HL-60 (cell line): ENCODE data around the gene GJA3.

Experiments
- DNase-seq, 2 experiments: peaks; one replicate each; pipeline ENCODE4 v3.0.0-alpha.2; 2010 to 2020; ENCODE audit warnings: low read depth in 1 of 2, low spot score in 1 of 2
- H3K27ac ChIP-seq: fragments of 250-450 bp; sonication (Bioruptor Pico); replicated peaks from 2 replicates; pipeline ENCODE4 v1.5.1; 2020; ENCODE audit warnings: mild to moderate bottlenecking, moderate library complexity
- H3K27me3 ChIP-seq: fragments of 250-450 bp; sonication (Bioruptor Pico); 2 replicates; pipeline ENCODE4 v1.5.1; 2021; ENCODE audit warnings: mild to moderate bottlenecking, moderate library complexity; ENCODE audit not compliant: insufficient read depth, poor library complexity, severe bottlenecking
- H3K4me3 ChIP-seq: replicated peaks from 2 replicates; pipeline ENCODE4 v1.5.1; 2011; ENCODE audit warnings: mild to moderate bottlenecking, control low read depth, low read length; ENCODE audit not compliant: insufficient read depth
- GABPA ChIP-seq: IDR thresholded peaks from 2 replicates; pipeline ENCODE4 v1.6.1; 2012; ENCODE audit warnings: low read depth
- POLR2AphosphoS5 ChIP-seq: IDR thresholded peaks from 2 replicates; pipeline ENCODE4 v1.6.1; 2012; ENCODE audit warnings: low read depth
- SPI1 ChIP-seq: IDR thresholded peaks from 2 replicates; pipeline ENCODE4 v1.6.1; 2012; ENCODE audit warnings: low read depth, mild to moderate bottlenecking, borderline replicate concordance
- TF ChIP-seq, protein P1 (sequence below): IDR thresholded peaks from one replicate; pipeline ENCODE4 v1.5.1; 2011; ENCODE audit warnings: low read length, control low read depth, inconsistent platforms; ENCODE audit not compliant: insufficient read depth
- TF ChIP-seq, protein P2 (sequence below): IDR thresholded peaks from 2 replicates; pipeline ENCODE4 v1.6.1; 2012; ENCODE audit warnings: low read depth; ENCODE audit not compliant: insufficient replicate concordance

The GJA3 gene

GRCh38 chr13:20165417-20166257, 4.8 kb upstream of the GJA3 start:
- DNase-seq: no peak
- TF ChIP-seq, protein P1, sequence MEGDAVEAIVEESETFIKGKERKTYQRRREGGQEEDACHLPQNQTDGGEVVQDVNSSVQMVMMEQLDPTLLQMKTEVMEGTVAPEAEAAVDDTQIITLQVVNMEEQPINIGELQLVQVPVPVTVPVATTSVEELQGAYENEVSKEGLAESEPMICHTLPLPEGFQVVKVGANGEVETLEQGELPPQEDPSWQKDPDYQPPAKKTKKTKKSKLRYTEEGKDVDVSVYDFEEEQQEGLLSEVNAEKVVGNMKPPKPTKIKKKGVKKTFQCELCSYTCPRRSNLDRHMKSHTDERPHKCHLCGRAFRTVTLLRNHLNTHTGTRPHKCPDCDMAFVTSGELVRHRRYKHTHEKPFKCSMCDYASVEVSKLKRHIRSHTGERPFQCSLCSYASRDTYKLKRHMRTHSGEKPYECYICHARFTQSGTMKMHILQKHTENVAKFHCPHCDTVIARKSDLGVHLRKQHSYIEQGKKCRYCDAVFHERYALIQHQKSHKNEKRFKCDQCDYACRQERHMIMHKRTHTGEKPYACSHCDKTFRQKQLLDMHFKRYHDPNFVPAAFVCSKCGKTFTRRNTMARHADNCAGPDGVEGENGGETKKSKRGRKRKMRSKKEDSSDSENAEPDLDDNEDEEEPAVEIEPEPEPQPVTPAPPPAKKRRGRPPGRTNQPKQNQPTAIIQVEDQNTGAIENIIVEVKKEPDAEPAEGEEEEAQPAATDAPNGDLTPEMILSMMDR: no peak
- TF ChIP-seq, protein P2, sequence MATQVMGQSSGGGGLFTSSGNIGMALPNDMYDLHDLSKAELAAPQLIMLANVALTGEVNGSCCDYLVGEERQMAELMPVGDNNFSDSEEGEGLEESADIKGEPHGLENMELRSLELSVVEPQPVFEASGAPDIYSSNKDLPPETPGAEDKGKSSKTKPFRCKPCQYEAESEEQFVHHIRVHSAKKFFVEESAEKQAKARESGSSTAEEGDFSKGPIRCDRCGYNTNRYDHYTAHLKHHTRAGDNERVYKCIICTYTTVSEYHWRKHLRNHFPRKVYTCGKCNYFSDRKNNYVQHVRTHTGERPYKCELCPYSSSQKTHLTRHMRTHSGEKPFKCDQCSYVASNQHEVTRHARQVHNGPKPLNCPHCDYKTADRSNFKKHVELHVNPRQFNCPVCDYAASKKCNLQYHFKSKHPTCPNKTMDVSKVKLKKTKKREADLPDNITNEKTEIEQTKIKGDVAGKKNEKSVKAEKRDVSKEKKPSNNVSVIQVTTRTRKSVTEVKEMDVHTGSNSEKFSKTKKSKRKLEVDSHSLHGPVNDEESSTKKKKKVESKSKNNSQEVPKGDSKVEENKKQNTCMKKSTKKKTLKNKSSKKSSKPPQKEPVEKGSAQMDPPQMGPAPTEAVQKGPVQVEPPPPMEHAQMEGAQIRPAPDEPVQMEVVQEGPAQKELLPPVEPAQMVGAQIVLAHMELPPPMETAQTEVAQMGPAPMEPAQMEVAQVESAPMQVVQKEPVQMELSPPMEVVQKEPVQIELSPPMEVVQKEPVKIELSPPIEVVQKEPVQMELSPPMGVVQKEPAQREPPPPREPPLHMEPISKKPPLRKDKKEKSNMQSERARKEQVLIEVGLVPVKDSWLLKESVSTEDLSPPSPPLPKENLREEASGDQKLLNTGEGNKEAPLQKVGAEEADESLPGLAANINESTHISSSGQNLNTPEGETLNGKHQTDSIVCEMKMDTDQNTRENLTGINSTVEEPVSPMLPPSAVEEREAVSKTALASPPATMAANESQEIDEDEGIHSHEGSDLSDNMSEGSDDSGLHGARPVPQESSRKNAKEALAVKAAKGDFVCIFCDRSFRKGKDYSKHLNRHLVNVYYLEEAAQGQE: no peak
- no peak for TF ChIP-seq SPI1
- TF ChIP-seq POLR2AphosphoS5: no peak
- TF ChIP-seq GABPA: no peak
- no peaks in the 10 kb centered on the region for H3K27me3 ChIP-seq

GRCh38 chr13:20161951-20162300, 1.1 kb upstream of the GJA3 start:
- peak overlapping the region; percentile 84 for H3K4me3 ChIP-seq
- 0 out of 2 replicates have a peak overlapping the region, but pooled peaks have one; percentile 25 for H3K27ac ChIP-seq
- TF ChIP-seq, protein P2: no peak
- TF ChIP-seq GABPA: no peak
- TF ChIP-seq, protein P1: no peak
- TF ChIP-seq SPI1: no peak
- TF ChIP-seq POLR2AphosphoS5: no peak
- DNase-seq: no peak
- H3K27me3 ChIP-seq: no peaks in the 10 kb centered on the region

More at GRCh38 chr13:20165417-20166257, 4.8 kb upstream of the GJA3 start:
- H3K27ac ChIP-seq: no peak overlapping the region
- no peak overlapping the region for H3K4me3 ChIP-seq

DNA sequence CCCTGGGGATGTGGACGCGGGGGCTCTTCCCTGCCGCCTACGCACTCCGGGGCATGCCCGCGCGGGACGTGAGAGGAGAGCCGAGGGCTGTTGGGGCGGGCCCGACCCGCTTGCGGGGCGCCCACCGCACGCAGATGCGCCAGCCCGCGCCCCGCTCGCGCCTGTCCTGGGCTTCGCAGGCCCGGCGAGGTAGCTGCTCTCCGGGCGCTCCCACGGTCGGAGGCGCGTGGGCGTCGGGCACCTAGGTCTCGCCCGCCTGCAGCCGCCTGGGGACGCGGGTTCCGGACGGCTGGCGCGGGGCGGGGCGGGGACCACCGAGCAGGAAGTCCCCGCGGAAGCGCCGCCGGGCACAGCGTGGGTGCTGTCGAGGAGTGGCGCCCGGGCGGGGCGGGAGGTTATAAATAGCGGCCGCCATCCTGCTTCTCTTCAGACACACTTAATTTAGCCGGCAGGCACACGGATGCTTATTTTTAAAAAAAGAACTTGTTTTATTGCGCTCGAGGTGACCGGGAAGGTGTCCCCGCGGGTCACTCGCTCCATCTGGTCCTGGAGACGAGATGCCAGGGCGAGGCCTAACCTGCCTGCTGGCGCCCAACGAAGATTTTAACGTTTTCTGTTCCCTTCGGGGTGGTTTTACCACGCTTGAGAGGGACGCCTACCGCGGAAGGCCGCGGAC, 561 bp upstream of the GJA3 start:
- TF ChIP-seq GABPA (no peak), POLR2AphosphoS5 (no peak), SPI1 (no peak)
- TF ChIP-seq, protein P2: no peak
- TF ChIP-seq, protein P1: no peak
- Histone ChIP-seq H3K27me3 (no peaks in the 10 kb centered on the region), H3K27ac (0 out of 2 replicates have a peak overlapping the region, but pooled peaks have one; percentile 25), H3K4me3 (peak overlapping the region; percentile 84)
- peak in 1 of 2 experiments; percentile 31 for DNase-seq
